Keratinocyte (primary cell): ENCODE data around the gene PPIA. TPM values are rescaled to one million over a fixed set of nuclear protein-coding genes. Genes with fewer than 3 reads are reported as not detected.
A peak's percentile ranks its signal among the peaks of the same experiment; 100 is the strongest.

Experiments
- DNase-seq: peaks from one replicate; pipeline ENCODE4 v3.0.0-alpha.2; 2011; ENCODE audit warnings: low read depth, missing footprints, low spot score
- FAIRE-seq: peaks from 2 replicates; lab custom pipeline; 2011; peaks lifted over from hg19 to GRCh38; lab: Jason Lieb, UNC
- H2AFZ ChIP-seq: 2 replicates; pipeline ENCODE4 v1.6.0; 2012; ENCODE audit warnings: low read length, control low read depth, inconsistent platforms; ENCODE audit not compliant: control insufficient read depth
- H3K27ac ChIP-seq: 2 replicates; pipeline ENCODE4 v1.5.1; 2011; ENCODE audit warnings: low read length; ENCODE audit not compliant: control insufficient read depth, insufficient read depth
- H3K27me3 ChIP-seq: 3 replicates; pipeline ENCODE4 v1.6.0; 2011; ENCODE audit warnings: low read length; ENCODE audit not compliant: control insufficient read depth, insufficient read depth; ENCODE audit errors: extremely low read depth
- H3K36me3 ChIP-seq, 2 experiments: 2 replicates in 1 of 2; 3 replicates in 1 of 2; pipeline ENCODE4 v1.5.1; 2011; ENCODE audit warnings: low read length in 2 of 2, mild to moderate bottlenecking in 1 of 2; ENCODE audit not compliant: control insufficient read depth in 2 of 2, insufficient read depth in 2 of 2; ENCODE audit errors: extremely low read depth in 1 of 2
- H3K4me1 ChIP-seq: 3 replicates; pipeline ENCODE4 v1.5.1; 2011; ENCODE audit warnings: low read length; ENCODE audit not compliant: control insufficient read depth, insufficient read depth; ENCODE audit errors: extremely low read depth
- H3K4me2 ChIP-seq: 3 replicates; pipeline ENCODE4 v1.6.0; 2011; ENCODE audit warnings: low read depth, low read length; ENCODE audit not compliant: control insufficient read depth, insufficient read depth; ENCODE audit errors: extremely low read depth
- H3K4me3 ChIP-seq, 3 experiments: fragments of 200-600 bp in 1 of 3; sonication (generic) in 1 of 3; 2 replicates in 2 of 3; 3 replicates in 1 of 3; pipeline ENCODE4 v1.5.1; 2011 to 2016; ENCODE audit warnings: low read length in 3 of 3, mild to moderate bottlenecking in 3 of 3, control low read depth in 2 of 3, inconsistent platforms in 1 of 3, low read depth in 1 of 3, mixed read lengths in 1 of 3, mixed run types in 1 of 3, moderate library complexity in 1 of 3; ENCODE audit not compliant: control insufficient read depth in 2 of 3, insufficient read depth in 2 of 3; ENCODE audit errors: extremely low read depth in 1 of 3
- H3K79me2 ChIP-seq: 2 replicates; pipeline ENCODE4 v1.6.0; 2012; ENCODE audit warnings: low read length; ENCODE audit not compliant: control insufficient read depth, insufficient read depth
- H3K9ac ChIP-seq: 3 replicates; pipeline ENCODE4 v1.6.0; 2011; ENCODE audit warnings: low read length; ENCODE audit not compliant: control insufficient read depth, insufficient read depth; ENCODE audit errors: extremely low read depth
- H3K9me1 ChIP-seq: 3 replicates; pipeline ENCODE4 v1.6.0; 2011; ENCODE audit warnings: low read length; ENCODE audit not compliant: control insufficient read depth, insufficient read depth; ENCODE audit errors: extremely low read depth
- H3K9me3 ChIP-seq: 2 replicates; pipeline ENCODE4 v1.5.1; 2012; ENCODE audit warnings: low read depth, low read length; ENCODE audit not compliant: control insufficient read depth
- H4K20me1 ChIP-seq: 3 replicates; pipeline ENCODE4 v1.6.0; 2011; ENCODE audit warnings: low read length; ENCODE audit not compliant: control insufficient read depth, insufficient read depth; ENCODE audit errors: extremely low read depth
- CTCF ChIP-seq, 3 experiments: IDR thresholded peaks in 1 of 3; conservative IDR thresholded peaks in 1 of 3; optimal IDR thresholded peaks in 1 of 3; 2 replicates in 2 of 3; 3 replicates in 1 of 3; pipeline versions ENCODE3 to v1.5.1; 2011; ENCODE audit warnings: low read length in 3 of 3, mild to moderate bottlenecking in 3 of 3, moderate library complexity in 2 of 3, control low read depth in 1 of 3, inconsistent platforms in 1 of 3; ENCODE audit not compliant: insufficient read depth in 2 of 3; ENCODE audit errors: extremely low read depth in 1 of 3
- EZH2 ChIP-seq: IDR thresholded peaks from one replicate; pipeline ENCODE4 v1.6.1; 2012; ENCODE audit warnings: inconsistent platforms, mild to moderate bottlenecking, low read length, moderate library complexity
- dilution Hi-C: fragments of 300-500 bp; cut with MboI; formaldehyde crosslinking; loops from one replicate; pipeline ENCODE4 v1.7.0; 2020; ENCODE audit warnings: low sequenced_read_pairs; ENCODE audit not compliant: extremely low pct_ligation_motif_present
- polyA plus RNA-seq, 5 experiments: library from polyadenylated mRNA; depleted of rRNA in 3 of 5; stranded (reverse) in 3 of 5; stranded (forward) in 1 of 5; unstranded in 1 of 5; fragments of >200 nt; gene quantifications; 1 replicate in 1 of 5; 2 replicates in 3 of 5; 3 replicates in 1 of 5; pipeline versions ENCODE4 v1.2.1 to v1.2.3, GENCODE V29; 2011 to 2012; ENCODE audit warnings: missing spikeins in 2 of 5, low read depth in 1 of 5, low replicate concordance in 1 of 5

Gene PPIA
- polyA plus RNA-seq, 1 donor (not counting 4 experiments of a cell fraction or from before 2014, with no cell fraction given), result 6,965 TPM

GRCh38 chr7:44752822-44753221, 43.7 kb upstream of the PPIA start:
- TF ChIP-seq CTCF (optimal IDR thresholded peaks at IDR 0.05 in 1 of 3, IDR thresholded peaks at IDR 0.05 in 1 of 3, conservative IDR thresholded peaks at IDR 0.05 in 1 of 3; ENCODE audit: extremely low read depth in 1 of 3, insufficient read depth in 2 of 3, low read length in 3 of 3) (no peak), EZH2 (no peak)
- Histone ChIP-seq H3K9me1 (peaks cover 6% of the 10 kb centered on the region), H3K79me2 (peaks cover 48% of the 10 kb centered on the region)

GRCh38 chr7:44754802-44755697, 41.4 kb upstream of the PPIA start:
- FAIRE-seq (no peak), DNase-seq (no peak)
- Histone ChIP-seq H3K27ac (no peak overlapping the region), H3K9me1 (peaks cover 6% of the 10 kb centered on the region), H3K4me1 (peaks cover 23% of the 10 kb centered on the region), H3K4me3 (no peak overlapping the region), H3K4me2 (peak overlapping the region; percentile 12), H3K36me3 (peaks cover 8 to 22% of the 10 kb centered on the region in 2 experiments), H3K79me2 (peaks cover 36% of the 10 kb centered on the region), H2AFZ (no peak overlapping the region), H4K20me1 (peaks cover 3% of the 10 kb centered on the region), H3K9me3 (no peaks in the 10 kb centered on the region), H3K9ac (no peak overlapping the region), H3K27me3 (no peaks in the 10 kb centered on the region)
- TF ChIP-seq EZH2, result no peak
- TF ChIP-seq CTCF (optimal IDR thresholded peaks at IDR 0.05 in 1 of 3, IDR thresholded peaks at IDR 0.05 in 1 of 3, conservative IDR thresholded peaks at IDR 0.05 in 1 of 3; ENCODE audit: extremely low read depth in 1 of 3, insufficient read depth in 2 of 3, low read length in 3 of 3), result no peak
- dilution Hi-C loops, result no loop called here

More at GRCh38 chr7:44752822-44753221, 43.7 kb upstream of the PPIA start:
- Histone ChIP-seq H3K4me2 (no peak overlapping the region), H2AFZ (no peak overlapping the region), H4K20me1 (peaks cover 3% of the 10 kb centered on the region), H3K9ac (no peak overlapping the region), H3K36me3 (peaks cover 4 to 17% of the 10 kb centered on the region in 2 experiments), H3K9me3 (no peaks in the 10 kb centered on the region), H3K4me3 (no peak overlapping the region), H3K27ac (no peak overlapping the region), H3K27me3 (no peaks in the 10 kb centered on the region), H3K4me1 (peaks cover 31% of the 10 kb centered on the region)
- DNase-seq, result no peak
- FAIRE-seq, result no peak
- dilution Hi-C loops, result no loop called here
